Gastrocnemius medialis (tissue), 4 donors: Measurements from ENCODE around the gene EPHX1. TPM values are rescaled to one million over a fixed set of nuclear protein-coding genes. Genes with fewer than 3 reads are reported as not detected.
"Not testable (repeated sequence)": the region's sequence is repeated elsewhere in the genome, so short reads cannot be mapped to it uniquely, and the experiment has no call there.

ENCODE experiments used
- ATAC-seq, 2 donors: fragments of 150-250 bp; one replicate each; pipeline ENCODE4 v1.9.1; 2016
- DNase-seq, 2 donors: peaks; one replicate each; pipeline ENCODE4 v3.0.0-alpha.2; 2019
- H3K27ac ChIP-seq, 4 donors: fragments of 200-600 bp; sonication (generic); 1 replicate in 1 of 4; 2 replicates in 3 of 4; pipeline ENCODE4 v1.5.1; 2016 to 2018; ENCODE audit warnings: mild to moderate bottlenecking in 2 of 4, moderate library complexity in 1 of 4
- H3K27me3 ChIP-seq, 3 donors: fragments of 200-600 bp; sonication (generic) in 2 of 3; 1 replicate in 1 of 3; 2 replicates in 2 of 3; pipeline versions ENCODE4 v1.5.1 to v1.6.0; 2016 to 2019; ENCODE audit warnings: mild to moderate bottlenecking in 1 of 3, moderate library complexity in 1 of 3
- H3K36me3 ChIP-seq, 2 donors: fragments of 200-600 bp; sonication (generic) in 1 of 2; one replicate each; pipeline ENCODE4 v1.5.1; 2017 to 2018
- H3K4me1 ChIP-seq, 2 donors: fragments of 200-600 bp; sonication (generic) in 1 of 2; one replicate each; pipeline ENCODE4 v1.5.1; 2016 to 2017; ENCODE audit warnings: mild to moderate bottlenecking in 2 of 2
- H3K4me3 ChIP-seq, 4 donors: fragments of 200-600 bp; sonication (generic) in 3 of 4; 1 replicate in 1 of 4; 2 replicates in 3 of 4; pipeline ENCODE4 v1.5.1; 2016 to 2019; ENCODE audit warnings: mild to moderate bottlenecking in 2 of 4
- H3K9me3 ChIP-seq, 3 donors: fragments of 200-600 bp; sonication (generic) in 2 of 3; 1 replicate in 1 of 3; 2 replicates in 2 of 3; pipeline ENCODE4 v1.5.1; 2016 to 2019
- POLR2A ChIP-seq, 2 donors: fragments of 450-650 bp; IDR thresholded peaks; one replicate each; pipeline ENCODE4 v1.6.1; 2017; ENCODE audit warnings: antibody characterized with exemption in 2 of 2, mild to moderate bottlenecking in 2 of 2, moderate library complexity in 2 of 2
- in situ Hi-C, 4 donors: fragments of 200-750 bp; cut with MboI; loops; one replicate each; pipeline versions ENCODE4 v1.15.0 to v1.8.0; 2017; ENCODE audit warnings: low sequenced_read_pairs in 4 of 4
- intact Hi-C: fragments of 100-400 bp; cut with DNase I; formaldehyde crosslinking; loops from one replicate; pipeline ENCODE4 v1.15.1; 2023; ENCODE audit warnings: low total_unique reads
- total RNA-seq, 4 donors: library from RNA; depleted of rRNA; stranded (reverse); fragments of >200 nt; gene quantifications; one replicate each; pipeline versions ENCODE4 v1.1.0 to v1.2.3, GENCODE V29; 2016
- TF ChIP-seq, protein P1 (sequence below), 5 experiments: fragments of 450-650 bp in 3 of 5; fragments of 200-600 bp in 2 of 5; sonication (generic) in 2 of 5; IDR thresholded peaks in 4 of 5; conservative IDR thresholded peaks in 1 of 5; 1 replicate in 4 of 5; 2 replicates in 1 of 5; pipeline ENCODE4 v1.5.1; 2016 to 2019; ENCODE audit warnings: antibody characterized with exemption in 5 of 5, mild to moderate bottlenecking in 3 of 5, moderate library complexity in 3 of 5

Gene EPHX1
- total RNA-seq, 4 donors from 2014 or later = 65.7 to 155 (median 108) TPM

DNA sequence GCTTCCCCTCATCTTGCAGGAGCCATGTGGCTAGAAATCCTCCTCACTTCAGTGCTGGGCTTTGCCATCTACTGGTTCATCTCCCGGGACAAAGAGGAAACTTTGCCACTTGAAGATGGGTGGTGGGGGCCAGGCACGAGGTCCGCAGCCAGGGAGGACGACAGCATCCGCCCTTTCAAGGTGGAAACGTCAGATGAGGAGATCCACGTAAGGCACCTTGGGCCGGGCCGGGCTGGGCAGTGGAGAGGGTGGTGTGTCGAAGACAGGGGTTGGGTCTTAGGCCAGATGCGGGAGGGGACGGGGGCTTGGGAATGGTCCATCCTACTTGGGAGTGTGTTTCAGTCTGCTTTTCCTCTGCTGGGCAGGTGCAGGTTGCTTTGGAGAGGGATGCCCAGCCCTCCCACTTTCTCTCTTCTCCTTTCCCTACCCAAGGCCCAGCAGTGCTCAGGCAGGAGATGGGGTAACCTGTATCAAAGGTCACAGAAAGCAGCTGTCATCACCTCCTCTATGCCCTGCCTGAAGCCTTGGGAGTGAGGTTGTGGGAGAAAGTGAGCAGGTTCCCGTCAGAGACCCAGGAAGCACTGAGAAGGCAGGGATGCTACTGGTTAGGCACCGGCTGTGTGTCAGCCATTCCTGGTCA, 18.9 kb downstream of the EPHX1 start:
- peak overlapping the region in 1 of 4 donors; percentile 67 for H3K27ac ChIP-seq
- H3K4me3 ChIP-seq = no peak overlapping the region
- in situ Hi-C loops (no loop called here), intact Hi-C loops (no loop called here)
- peaks cover 36 to 37% of the 10 kb centered on the region in 2 donors for H3K4me1 ChIP-seq
- H3K27me3 ChIP-seq = no peaks in the 10 kb centered on the region
- no peak for TF ChIP-seq POLR2A (IDR thresholded peaks at IDR 0.05)
- H3K9me3 ChIP-seq = no peaks in the 10 kb centered on the region
- ATAC-seq (no peak), DNase-seq (peak in 1 of 2 donors; percentile 7)
- H3K36me3 ChIP-seq = peaks cover 4 to 35% of the 10 kb centered on the region in 2 donors

DNA sequence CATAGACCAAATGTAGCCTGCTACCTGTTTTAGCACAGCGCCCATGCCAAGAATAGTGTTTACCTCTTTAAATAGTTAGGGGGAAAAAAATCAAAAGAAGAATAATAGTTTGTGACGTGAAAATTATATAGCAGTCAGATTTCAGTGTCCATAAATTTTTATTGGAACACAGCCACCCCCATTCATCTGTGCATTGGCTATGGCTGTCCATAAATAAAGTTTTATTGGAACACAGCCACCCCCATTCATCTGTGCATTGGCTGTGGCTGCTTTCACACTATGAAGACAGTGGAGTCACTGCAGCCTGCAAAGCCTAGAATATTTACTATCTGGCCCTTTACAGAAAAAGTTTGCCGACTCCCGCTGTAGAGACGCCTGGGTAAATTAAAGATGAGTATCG, 20.9 kb downstream of the EPHX1 start:
- Histone ChIP-seq H3K27ac (peak overlapping the region in 1 of 4 donors; percentile 1), H3K9me3 (no peaks in the 10 kb centered on the region), H3K36me3 (peaks cover 4 to 35% of the 10 kb centered on the region in 2 donors), H3K27me3 (no peaks in the 10 kb centered on the region), H3K4me1 (peaks cover 31 to 37% of the 10 kb centered on the region in 2 donors), H3K4me3 (no peak overlapping the region)
- ATAC-seq (no peak), DNase-seq (no peak)
- intact Hi-C loops = no loop called here
- in situ Hi-C loops = loop anchor here in 1 of 4 donors (10.0 kb wide), 1 partner anchor 56 kb away; the partner anchor contains the start of gene SRP9
- TF ChIP-seq, protein P1, sequence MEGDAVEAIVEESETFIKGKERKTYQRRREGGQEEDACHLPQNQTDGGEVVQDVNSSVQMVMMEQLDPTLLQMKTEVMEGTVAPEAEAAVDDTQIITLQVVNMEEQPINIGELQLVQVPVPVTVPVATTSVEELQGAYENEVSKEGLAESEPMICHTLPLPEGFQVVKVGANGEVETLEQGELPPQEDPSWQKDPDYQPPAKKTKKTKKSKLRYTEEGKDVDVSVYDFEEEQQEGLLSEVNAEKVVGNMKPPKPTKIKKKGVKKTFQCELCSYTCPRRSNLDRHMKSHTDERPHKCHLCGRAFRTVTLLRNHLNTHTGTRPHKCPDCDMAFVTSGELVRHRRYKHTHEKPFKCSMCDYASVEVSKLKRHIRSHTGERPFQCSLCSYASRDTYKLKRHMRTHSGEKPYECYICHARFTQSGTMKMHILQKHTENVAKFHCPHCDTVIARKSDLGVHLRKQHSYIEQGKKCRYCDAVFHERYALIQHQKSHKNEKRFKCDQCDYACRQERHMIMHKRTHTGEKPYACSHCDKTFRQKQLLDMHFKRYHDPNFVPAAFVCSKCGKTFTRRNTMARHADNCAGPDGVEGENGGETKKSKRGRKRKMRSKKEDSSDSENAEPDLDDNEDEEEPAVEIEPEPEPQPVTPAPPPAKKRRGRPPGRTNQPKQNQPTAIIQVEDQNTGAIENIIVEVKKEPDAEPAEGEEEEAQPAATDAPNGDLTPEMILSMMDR (IDR thresholded peaks at IDR 0.05 in 4 of 5, conservative IDR thresholded peaks at IDR 0.05 in 1 of 5) = no peak
- TF ChIP-seq POLR2A (IDR thresholded peaks at IDR 0.05) = no peak

DNA sequence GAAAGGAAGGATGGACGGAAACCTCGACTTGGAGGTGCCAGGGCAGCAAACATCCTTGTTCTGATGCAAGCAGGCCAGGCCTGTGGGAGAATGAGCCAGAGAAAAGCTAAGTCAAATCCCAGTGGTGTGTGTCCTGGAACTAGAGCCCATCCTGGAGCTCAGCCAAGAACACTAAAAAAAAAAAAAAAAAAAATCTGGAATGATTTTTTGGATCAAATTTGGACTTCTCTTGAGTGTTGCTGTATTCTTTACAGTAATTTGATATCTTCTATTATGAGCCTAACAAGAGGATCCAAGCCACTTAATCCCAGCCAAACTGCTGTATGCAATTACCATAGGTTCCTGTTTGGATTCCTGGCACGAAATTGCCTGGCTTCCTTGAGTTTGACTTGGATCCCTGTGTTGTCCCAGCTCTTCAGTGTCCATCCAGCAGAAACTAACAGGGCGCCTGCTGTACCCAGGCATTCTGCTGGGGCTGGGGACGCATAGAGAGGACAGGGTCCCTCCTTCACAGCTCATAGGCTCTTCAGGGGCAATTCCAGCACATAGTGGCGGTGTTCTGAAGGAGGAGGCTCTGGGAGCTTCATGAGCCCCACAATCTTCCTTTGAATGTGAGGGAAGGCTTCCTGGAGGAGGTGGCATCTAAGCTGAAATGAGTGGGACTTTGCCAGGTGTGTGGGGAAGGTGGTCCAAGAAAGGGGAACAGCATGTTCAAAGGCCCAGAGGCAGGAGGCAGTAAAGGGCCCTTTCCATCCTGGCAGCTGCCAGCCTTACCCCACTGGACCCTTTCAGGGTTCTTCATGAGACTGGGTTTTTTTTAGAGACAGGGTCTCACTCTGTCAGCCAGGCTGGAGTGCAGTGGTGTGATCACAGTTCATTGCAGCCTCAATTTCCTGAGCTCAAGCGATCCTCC, 24.7 kb downstream of the EPHX1 start:
- Histone ChIP-seq H3K36me3 (peaks cover 4 to 55% of the 10 kb centered on the region in 2 donors), H3K27me3 (no peaks in the 10 kb centered on the region), H3K9me3 (no peaks in the 10 kb centered on the region), H3K4me1 (peaks cover 17 to 26% of the 10 kb centered on the region in 2 donors), H3K27ac (peak overlapping the region; percentile 49 to 81 (median 72)), H3K4me3 (no peak overlapping the region)
- TF ChIP-seq, protein P1 (IDR thresholded peaks at IDR 0.05 in 4 of 5, conservative IDR thresholded peaks at IDR 0.05 in 1 of 5) = no peak
- no peak for TF ChIP-seq POLR2A (IDR thresholded peaks at IDR 0.05)
- DNase-seq = peak; percentile 71 to 85
- in situ Hi-C loops = loop anchor here in 1 of 4 donors (10.0 kb wide), 1 partner anchor 60 kb away; the partner anchor contains the start of gene SRP9
- intact Hi-C loops = loop anchor here (2.0 kb wide), 1 partner anchor 18 kb away; no protein-coding TSS in a partner anchor
- peak; percentile 93 to 97 for ATAC-seq

DNA sequence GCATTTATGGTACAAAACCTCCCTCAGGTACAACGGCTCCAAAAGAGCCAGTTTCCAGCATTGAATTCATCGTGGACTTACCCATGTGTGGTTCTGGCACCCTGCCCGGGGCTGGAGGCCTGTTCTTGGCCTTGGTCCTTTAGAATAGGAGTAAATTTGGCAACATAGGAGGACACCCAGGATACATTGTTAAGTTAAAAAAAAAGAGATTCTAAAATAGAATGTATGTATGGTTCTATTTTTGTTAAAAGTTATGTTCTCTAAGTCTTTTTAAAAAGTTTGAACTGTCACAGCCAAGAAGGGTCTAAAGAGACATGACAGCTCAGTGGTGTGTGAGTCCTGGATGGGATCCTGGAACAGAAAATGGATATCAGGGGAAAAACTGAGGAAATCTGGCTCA, 25.9 kb downstream of the EPHX1 start:
- H3K27ac ChIP-seq = peak overlapping the region; percentile 38 to 81 (median 68)
- DNase-seq = no peak
- ATAC-seq = no peak
- TF ChIP-seq, protein P1 (IDR thresholded peaks at IDR 0.05 in 4 of 5, conservative IDR thresholded peaks at IDR 0.05 in 1 of 5) = no peak
- H3K27me3 ChIP-seq = no peaks in the 10 kb centered on the region
- in situ Hi-C loops = loop anchor here in 1 of 4 donors (10.0 kb wide), 1 partner anchor 61 kb away; the partner anchor contains the start of gene SRP9
- H3K36me3 ChIP-seq = peaks cover 4 to 65% of the 10 kb centered on the region in 2 donors
- H3K9me3 ChIP-seq = no peaks in the 10 kb centered on the region
- no peak overlapping the region for H3K4me3 ChIP-seq
- peaks cover 17 to 26% of the 10 kb centered on the region in 2 donors for H3K4me1 ChIP-seq
- intact Hi-C loops = loop anchor here (2.0 kb wide), 1 partner anchor 19 kb away; no protein-coding TSS in a partner anchor

DNA sequence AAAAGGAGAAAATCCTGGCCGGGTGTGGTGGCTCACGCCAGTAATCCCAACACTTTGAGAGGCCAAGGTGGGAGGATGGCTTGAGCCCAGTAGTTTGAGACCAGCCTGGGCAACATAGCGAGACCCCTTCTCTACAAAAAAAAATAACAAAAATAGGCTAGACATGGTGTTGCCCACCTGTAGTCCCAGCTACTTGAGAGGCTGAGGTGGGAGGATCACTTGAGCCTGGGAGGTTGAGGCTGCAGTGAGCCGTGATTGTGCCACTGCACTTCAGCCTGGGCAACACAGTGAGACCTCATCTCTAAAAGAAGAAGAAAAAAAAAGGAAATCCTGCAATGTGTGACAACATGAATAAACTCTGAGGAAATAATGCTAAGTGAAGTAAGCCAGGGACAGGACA, 26.4 kb downstream of the EPHX1 start:
- H3K27ac ChIP-seq = peak overlapping the region; percentile 38 to 81 (median 68)

More for the DNA sequence above, 26.4 kb downstream of the EPHX1 start:
- H3K27me3 ChIP-seq, ATAC-seq, H3K9me3 ChIP-seq, DNase-seq, H3K4me3 ChIP-seq, intact Hi-C loops: not testable (repeated sequence)
- Histone ChIP-seq H3K4me1 (peaks cover 17 to 26% of the 10 kb centered on the region in 2 donors), H3K36me3 (peaks cover 4 to 63% of the 10 kb centered on the region in 2 donors)
- in situ Hi-C loops = loop anchor here in 1 of 4 donors (10.0 kb wide), 1 partner anchor 61 kb away; the partner anchor contains the start of gene SRP9
